NCI-H1417 treated with DMSO at 0.1 percent for 48 hours (cell line): ENCODE data around the gene DENND4B.
"Not testable (repeated sequence)": the region's sequence is repeated elsewhere in the genome, so short reads cannot be mapped to it uniquely, and the experiment has no call there.

ENCODE experiments used
- DNase-seq: peaks from one replicate; lab custom pipeline; 2025; lab: John Stamatoyannopoulos, UW

Gene DENND4B

DNA sequence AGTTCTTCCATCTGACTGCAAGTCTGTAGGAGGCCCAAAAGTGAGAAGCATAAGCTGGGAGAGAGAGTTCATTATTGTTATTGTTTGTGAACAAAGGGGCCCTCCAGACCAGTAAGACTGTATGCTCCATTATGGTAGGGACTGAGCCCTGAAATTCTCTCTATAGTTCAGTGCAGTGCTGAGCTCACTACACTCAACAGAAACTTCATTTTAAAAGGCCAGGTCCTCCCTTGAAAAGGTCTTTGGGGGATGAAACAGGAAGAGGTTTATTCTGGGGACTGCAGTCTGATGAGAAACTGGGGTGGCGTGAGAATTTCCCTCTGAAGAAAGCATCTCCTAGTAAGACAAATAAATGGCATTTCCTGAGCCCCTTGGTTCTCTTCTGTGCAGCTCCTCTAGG is 18.3 kb downstream of the DENND4B start:
- DNase-seq: no peak

DNA sequence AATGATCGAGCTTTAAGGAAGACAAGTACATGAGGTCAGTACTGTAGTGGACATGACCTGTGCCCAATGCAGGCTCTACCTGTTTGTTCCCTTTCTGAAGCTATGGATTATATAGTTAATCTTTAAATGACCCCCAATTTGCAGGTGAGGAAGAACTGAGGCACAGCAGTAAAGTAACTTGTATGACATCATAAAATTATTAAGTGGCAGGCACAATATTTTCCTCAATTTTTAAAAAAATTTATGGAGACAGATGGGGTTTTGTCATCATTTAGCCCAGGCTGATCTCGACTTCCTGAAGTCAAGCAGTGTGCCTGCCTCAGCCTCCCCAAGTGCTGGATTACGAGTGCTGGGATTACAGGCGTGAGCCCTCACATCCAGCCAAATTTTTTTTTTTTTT is 20.1 kb downstream of the DENND4B start:
- DNase-seq: no peak

DNA sequence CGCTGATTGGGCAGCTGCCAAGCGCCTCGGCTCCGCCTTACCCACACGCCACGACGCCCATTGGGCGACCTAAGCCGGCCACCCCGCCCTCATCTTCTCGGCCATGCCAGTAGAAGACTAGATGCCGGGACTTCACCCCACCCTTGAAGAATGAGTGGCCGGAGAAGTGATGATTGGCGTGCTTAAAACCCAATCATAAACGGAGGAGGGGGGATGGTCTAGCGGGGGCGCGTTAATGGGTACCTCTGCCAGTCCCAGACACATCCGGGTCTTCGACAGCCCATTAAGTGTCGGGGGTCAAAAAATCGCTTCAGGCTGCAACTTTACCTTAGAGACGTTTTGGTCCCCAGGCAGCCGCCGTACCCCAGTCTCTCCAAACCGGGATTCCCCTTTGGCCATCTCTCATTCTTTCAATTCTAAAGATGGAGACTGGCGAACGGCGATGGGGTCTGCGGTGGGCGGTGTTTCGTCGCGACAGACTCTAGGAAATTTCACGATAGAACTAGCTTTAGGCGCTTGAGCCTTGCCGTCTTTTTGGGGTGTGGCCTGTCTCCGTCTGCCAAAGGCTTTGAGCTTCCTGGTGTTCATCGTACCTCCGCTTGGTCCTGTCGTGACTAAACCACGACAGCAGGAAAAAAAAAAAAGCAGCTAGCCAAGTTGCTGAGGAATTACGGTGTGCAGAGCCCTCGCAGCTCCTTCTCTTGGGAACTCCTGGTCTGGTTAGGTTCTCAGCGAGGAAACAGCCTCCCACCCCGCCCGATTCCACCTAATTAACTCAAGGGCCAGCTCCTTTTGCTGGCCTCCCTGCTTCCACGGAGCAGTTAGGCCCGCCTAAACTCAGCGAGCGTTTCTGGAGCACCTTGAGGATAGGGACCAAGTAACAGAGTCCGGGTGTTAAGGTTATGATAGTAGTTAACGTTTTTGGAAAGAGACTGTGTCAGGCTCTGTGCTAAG is 23.3 kb downstream of the DENND4B start, which contains the start of gene GATAD2B:
Gene GATAD2B, minus strand, starts transcription at position 1 of the 954 bp plus-strand sequence. CDS start 94,625 bp downstream, outside the sequence.
- peak; percentile 98 for DNase-seq

DNA sequence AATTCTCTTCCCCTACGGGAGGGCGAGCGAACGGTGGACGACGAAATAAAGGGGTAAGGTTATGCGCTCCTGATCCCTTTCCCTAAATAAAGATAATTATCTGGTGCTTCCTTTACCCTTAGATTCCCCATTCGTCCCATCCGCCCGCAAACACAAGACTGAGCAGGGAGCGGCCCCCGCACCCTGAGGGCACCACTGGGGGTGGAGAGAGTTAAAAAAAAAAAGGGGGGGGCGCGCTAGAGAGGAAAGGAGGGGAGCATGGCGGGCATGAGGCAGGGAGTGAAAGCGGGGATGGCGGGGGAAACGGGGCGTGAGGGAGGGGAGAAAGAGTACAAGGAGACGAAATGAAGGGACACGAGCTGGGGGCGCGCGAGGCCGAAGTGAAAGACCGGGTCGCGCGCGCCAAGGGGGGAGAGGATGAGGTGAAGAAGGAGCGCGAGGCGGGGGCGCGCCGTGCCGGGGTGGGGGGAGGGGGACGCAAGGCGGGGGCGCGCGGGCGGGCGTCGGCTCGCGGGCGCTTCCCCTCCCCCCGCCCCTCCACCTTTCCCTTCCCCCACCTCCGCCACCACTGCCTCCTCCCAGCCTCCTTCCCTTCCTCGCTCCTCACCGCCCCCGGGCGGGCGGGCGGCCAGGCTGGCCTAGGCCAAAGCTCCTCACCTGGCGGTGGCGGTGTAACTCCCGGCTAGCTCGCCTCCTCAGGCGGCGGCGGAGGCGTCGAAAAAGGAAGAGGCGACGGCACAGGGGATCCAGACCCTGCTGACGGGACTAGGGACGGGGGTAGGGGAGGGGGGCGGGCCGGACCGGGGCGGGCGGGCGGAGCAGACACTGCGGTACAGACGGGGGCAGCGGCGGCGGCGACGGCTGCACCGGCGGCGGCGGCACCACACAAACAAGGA is 24.2 kb downstream of the DENND4B start:
- no peak for DNase-seq

DNA sequence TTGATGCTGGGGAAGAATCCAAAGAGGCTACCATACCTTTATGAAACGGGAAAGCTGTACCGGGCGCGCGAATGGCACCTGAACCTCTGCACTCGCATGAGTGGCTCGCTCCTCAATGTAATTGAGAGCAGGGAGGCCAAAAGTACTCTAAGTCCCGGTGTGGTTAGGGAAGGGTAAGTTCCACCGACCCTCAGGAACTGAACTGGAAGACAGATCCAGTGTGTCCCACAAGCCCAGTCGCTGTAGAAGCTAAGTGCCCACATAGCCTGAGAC is 24.8 kb downstream of the DENND4B start:
- no peak for DNase-seq

DNA sequence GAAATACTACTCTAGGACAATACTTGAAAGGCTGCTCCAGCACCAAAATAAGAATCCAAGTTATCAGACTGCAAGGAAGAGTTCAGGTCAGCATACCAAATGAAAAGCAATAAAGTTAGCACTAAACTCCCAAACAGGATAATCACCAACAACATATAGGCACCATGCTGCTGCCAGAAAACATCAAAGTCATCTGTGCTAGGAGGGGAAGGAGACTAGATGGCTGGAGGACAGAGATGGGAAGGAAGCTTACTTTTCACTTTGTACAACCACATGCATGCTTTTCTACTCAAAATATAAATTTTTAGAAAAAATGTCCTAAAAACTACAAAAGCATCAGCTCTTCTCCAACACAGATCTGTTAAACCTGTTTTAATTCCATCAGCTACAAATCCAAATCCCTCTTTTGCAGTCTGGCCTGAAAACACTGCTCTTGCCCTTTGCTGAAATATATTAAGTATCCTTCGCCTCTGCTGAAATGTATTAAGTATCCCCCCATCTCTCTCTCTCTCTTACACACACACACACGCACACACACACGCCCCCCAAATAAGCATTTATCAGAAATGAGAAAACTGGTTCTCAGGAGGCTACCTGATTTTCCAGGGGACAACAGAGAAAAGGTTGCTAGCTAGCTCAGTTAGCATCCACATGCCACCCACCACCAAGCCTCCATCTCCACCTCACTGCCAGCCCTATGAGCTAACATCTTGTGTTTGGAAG is 25.3 kb downstream of the DENND4B start:
- DNase-seq: no peak

DNA sequence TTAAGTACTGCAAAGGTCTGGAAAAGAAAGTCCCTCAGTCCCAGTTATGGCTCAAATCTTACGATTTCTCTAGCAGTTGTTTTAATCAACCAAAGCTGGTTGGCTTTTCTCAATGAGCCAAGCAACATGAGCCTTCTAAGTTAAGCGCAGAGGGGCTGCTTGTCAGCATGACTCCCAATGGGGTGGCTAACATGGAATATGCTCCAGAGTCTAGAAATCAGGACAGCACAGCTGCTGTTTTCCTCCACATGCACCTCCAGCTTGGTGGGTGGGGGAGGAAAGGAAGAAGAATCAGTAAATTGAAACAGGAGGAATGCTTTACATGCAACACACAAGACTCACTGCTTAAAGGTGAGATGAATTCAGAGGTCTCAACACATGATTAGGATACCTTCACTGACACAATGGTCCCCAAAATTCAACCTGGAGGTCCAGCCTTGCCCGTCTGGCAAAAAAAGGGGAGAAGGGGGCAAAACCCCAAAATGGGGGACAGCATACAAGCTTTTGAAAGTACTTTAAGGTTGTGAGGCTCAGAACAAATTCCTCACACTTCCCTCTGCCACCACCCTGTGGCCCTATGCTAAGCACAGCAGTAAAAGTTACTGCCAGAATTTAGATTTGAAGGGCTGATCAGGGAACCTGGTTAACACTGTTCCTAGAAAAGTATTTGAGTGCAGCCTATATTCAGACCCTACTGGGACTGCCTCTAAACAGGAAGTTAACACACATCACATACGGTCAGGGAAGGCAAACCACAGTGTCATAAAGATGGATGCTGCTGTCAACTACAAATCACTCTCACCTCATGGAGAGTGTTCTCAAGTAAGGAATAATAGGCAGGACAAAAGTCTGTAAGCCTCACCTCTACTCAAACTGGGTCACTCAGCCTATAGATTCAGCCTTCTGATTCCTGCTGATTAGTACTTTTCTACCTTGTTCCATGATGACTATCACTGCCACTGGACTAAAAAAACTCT is 26.4 kb downstream of the DENND4B start:
- no peak for DNase-seq

DNA sequence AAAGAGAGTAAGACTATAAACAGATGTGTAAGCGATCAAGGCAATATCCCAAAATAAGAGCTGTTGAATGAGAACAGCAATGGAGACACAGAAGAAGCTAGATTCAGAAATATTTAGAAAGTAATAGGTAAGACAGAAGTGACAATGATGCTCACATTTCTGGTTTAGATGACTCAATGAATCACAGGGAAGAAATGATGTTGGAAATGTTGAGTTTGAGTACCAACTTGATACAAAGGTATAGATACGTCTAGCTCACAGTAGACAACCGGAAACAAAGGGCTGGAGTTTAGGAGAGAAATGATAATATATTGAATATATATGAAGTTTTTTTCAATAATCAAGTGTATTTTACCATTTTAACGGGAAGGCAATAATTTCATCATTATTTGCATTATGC is 30.2 kb downstream of the DENND4B start:
- DNase-seq: no peak

DNA sequence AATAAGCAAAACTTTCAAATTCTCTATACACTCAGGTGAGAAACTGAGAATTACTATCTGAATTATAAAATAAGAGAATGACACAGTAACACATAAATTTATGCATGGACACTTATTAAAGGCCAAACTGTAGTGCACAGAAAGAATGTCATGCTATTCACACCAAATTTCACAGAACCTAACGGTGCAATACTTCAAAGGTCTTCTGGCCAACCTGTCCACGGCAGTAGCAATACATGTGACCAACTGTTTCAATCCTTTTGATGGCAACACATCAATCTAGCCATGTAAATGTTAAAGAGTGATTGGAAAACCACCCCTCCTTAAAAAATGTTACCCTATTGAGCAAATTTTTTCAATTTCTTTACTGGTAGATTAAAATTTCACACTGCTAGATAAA is 34.2 kb downstream of the DENND4B start:
- DNase-seq: no peak

DNA sequence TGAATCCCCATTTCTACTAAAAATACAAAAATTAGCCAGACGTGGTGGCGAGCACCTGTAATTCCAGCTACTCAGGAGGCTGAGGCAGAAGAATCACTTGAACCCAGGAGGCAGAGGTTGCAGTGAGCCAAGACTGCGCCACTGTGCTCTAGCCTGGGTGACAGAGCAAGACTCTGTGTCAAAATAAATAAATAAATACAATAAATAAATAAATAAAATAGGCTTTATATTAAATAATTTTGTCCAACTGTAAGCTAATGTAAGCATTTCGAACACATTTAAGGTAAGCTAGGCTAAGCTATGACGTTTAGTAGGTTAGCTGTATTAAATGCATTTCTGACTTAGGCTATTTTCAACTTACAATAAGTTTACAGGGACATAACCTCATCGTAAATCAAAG is 36.0 kb downstream of the DENND4B start:
- DNase-seq: not testable (repeated sequence)

DNA sequence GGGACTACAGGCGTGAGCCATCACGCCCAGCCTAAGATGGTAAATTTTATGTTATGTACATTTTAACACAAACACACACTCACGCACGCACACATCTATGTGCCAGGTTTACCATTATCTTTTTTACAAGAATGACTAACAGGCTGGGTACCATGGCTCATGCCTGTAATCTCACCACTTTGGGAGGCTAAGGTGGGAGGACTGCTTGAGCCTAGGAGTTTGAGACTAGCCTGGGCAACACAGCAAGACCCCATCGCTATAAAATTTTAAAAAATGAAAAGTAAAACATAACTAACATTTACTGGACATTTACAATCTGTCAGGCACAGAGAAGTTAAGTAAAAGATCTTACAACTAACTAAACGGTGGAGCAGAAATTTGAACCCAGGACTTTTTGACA is 38.4 kb downstream of the DENND4B start:
- DNase-seq: no peak

DNA sequence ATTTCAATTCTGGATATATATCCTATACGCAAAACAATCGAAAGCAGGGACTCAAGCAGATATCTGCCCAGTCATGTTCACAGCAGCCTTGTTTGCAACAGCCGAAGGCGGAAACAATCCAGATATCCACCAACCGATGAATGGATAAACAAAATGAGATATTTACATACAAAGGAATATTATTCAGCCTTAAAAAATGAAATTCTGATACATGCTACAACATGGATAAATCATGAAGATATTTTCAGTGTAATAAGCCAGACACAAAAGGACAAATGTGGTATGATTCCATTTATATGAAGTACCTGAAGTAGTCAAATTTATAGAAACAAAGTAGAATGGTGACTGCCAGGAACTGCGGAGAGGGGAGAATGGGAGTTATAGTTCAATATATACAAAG is 39.4 kb downstream of the DENND4B start:
- DNase-seq: no peak

DNA sequence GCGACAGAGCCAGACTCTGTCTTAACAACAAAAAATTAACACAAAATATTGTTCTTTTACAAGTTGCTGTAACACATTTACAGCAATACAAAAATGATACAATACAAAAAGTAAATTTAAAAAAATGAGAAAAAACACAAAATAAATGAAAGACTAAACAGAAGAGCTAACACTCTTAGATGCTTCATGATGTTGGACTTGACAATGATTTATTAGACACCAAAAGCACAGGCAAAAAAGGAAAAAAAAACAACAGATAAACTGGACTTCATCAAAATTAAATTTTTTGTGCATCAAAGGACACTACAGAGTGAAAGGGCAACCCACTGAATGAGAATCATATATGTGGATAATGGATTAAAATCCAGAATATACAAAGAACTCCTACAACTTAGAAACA is 40.1 kb downstream of the DENND4B start:
- DNase-seq: no peak

DNA sequence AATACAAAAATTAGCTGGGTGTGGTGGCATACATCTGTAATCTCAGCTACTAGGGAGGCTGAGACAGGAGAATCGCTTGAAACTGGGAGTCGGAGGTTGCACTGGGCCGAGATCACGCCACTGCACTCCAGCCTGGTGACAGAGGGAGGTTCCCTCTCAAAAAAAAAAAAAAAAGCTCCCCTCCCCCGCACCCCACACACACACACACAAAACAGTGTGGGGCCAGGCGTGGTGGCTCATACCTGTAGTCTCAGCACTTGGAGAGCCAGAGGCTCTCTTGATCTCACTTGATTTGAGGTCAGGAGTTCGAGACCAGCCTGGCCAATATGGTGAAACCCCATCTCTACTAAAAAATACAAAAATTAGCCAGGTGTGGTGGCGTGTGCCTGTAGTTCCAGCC is 40.6 kb downstream of the DENND4B start:
- DNase-seq: not testable (repeated sequence)

DNA sequence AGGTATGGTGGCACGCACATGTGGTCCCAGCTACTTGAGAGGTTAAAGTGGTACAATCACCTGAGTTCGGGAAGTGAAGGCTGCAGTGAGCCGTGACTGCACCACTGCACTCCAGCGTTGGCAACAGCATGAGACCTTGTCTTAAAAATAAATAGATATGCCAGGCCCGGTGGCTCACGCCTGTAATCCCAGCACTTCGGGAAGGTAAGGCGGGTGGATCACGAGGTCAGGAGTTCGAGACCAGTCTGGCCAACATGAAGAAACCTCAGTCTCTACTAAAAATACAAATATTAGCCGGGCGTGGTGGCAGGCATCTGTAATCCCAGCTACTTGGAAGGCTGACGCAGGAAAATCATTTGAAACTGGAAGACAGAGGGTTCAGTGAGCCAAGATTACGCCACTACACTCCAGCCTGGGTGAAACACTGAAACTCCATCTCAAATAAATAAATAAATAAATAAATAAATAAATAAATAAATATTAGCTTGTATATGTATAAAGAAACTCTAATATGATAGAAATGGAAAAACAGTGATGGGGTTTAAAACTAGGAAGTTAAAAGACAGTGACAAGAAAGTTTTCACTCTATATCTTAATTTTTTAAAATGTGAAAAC is 42.6 kb downstream of the DENND4B start:
- no peak for DNase-seq

DNA sequence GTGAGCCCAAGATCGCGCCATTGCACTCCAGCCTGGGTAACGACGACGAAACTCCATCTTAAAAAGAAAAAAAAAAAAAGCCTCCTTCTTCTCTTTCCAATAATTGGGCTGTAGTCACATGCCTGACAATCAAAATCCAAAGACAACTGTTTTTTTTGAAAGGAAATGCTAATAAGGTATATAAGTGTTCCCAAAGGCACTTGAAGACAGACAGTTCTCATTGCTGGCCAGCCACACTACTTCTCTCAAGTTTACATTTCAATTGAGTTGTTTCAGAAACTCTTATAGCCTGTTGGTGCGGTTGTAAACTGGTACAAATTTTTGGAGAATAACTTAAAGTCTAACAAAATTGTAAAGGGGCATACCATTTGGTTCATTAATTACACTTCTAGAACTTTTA is 47.0 kb downstream of the DENND4B start:
- DNase-seq: no peak

DNA sequence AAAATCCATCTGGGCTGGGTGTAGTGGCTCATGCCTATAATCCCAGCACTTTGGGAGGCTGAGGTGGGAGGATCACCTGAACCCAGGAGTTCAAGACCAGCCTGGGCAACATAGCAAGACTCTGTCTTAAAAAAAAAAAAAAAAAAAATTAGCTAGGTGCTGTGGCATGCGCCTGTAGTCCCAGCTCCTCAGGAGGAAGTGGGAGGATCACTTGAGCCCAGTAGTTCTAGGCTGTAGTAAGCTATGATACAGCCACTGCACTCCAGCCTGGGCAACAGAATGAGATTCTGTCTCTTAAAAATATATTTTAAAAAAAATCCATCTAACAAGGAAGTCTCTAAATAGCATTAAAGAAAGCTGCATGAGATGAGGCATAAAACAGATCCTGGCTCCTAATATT is 50.7 kb downstream of the DENND4B start:
- DNase-seq: not testable (repeated sequence)

DNA sequence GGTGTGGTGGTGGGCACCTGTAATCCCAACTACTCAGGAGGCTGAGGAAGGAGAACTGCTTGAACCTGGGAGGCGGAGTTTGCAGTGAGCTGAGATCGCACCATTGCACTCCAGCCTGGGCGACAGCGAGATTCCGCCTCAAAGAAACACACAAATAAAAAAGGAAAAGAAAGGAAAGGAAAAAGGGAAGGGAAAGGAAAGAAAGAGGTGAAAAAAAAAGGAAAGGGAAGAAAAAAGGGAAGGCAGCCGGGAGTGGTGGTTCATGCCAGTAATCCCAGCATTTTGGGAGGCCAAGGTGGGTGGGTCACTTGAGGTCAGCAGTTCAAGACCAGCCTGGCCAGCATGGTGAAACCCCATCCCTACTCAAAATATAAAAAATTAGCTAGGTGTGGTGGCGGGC is 55.5 kb downstream of the DENND4B start:
- not testable (repeated sequence) for DNase-seq

DNA sequence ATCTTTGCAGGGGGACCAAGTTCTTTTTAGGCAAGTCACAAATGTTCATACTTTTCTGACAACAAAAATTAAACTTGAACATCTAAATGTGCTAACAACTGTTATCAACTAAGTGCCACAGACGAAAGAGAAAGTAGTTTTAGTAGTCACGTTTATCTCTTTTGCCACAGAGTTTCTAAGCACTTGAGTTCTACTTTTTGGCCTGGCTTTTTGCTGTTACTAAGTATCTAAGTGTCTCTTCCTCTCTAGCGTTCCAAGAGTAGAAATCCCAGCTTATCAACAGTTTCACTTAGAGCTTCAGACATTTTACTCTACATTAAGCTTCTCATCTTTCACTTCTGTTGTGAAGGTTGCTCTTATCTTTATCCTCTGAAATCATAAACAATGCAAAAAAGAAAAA is 58.0 kb downstream of the DENND4B start:
- no peak for DNase-seq

DNA sequence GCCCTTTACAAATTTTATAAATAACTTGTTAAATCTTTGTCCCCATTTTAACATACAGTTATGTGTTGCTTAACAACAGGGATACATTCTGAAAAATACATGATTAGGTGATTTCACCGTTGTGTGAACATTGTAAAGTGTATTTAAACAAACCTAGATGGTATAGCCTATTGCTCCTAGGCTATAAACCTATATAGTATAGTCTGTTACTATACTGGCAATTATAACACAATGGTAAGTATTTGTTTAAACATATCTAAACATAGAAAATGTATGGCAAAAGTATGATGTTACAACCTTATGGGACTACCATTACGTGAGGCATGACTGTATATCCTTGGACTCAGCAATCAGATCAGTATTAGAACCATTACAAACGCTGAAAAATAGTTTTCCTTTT is 60.4 kb downstream of the DENND4B start:
- no peak for DNase-seq

DNA sequence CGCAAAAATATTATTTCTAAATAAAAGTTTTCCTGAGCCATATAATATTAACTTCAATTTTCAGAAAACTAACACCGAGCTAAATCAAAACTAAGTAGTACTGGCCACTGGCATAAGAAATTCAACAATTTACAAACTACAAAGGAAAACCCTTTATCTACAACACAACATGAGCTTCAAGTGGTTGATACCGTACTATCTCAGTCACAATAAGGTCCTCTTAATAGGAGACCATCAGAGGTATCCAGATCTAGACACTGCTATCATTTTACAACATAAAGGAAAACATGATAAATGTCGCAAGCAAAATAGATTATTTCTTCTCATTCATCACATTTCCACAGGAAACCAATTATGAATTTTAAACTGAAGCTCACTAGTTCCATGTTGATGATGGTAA is 63.3 kb downstream of the DENND4B start:
- no peak for DNase-seq
